Fibroblast of the aortic adventitia (primary cell): ENCODE results near the gene NCAN. TPM values are rescaled to one million over a fixed set of nuclear protein-coding genes. Genes with fewer than 3 reads are reported as not detected.
A peak's percentile ranks its signal among the peaks of the same experiment; 100 is the strongest.

Experiments used
- DNase-seq: peaks from one replicate; pipeline ENCODE4 v3.0.0-alpha.2; 2010; ENCODE audit warnings: low read depth
- H3K4me3 ChIP-seq: 2 replicates; pipeline ENCODE4 v1.5.1; 2011; ENCODE audit warnings: low read depth, mild to moderate bottlenecking, control low read depth, low read length, moderate library complexity
- total RNA-seq: library from RNA; depleted of rRNA; stranded (reverse); fragments of >200 nt; gene quantifications from 2 replicates; pipeline ENCODE4 v1.2.3, GENCODE V29; 2012; ENCODE audit warnings: low replicate concordance
- TF ChIP-seq, protein P1 (sequence below): IDR thresholded peaks from 2 replicates; pipeline ENCODE4 v1.5.1; 2011; ENCODE audit warnings: mild to moderate bottlenecking, low read length, control low read depth, inconsistent platforms; ENCODE audit not compliant: insufficient read depth

NCAN gene
- total RNA-seq, 1 donor, result not detected

DNA sequence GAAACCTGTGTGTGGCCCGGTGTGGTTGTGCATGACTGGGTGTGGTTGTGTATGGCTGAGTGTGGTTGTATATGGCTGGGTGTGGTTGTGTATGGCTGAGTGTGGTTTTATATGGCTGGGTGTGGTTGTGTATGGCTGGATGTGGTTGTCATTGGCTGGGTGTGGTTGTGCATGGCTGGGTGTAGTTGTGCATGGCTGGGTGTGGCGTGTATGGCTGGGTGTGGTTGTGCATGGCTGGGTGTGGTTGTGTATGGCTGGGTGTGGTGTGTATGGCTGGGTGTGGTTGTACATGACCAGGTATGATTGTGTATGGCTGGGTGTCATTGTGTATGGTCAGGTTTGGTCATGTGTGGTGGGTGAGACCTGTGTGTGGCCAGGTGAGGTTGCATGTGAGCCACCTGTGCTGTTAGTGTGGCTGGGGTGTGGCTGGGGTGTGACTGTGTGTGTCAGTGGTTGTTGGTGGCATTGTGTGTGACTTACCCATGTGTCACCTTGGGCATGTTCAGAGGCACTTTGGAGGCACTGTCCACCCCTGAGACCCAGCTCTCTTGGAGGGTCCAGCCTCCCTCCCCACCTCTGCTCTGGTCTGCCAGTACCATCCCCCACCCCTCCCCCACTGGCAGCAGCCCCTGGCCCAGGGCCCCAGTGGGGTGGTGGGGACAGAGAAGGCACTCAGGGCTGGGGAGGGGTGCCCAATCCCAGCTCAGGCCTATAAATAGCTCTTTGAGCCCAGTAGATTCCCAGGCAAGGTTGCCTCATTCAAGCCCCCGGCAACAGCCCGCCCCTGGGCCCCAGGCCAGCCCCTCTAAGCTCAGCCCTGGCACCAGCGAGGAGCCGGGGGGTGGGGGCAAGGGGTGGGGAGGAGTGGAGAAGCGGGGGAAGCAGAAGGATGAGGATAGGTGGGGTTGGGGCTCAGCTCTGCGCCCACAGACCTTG, 3.9 kb upstream of the NCAN start:
- H3K4me3 ChIP-seq, result no peak overlapping the region
- no peak for DNase-seq
- TF ChIP-seq, protein P1, sequence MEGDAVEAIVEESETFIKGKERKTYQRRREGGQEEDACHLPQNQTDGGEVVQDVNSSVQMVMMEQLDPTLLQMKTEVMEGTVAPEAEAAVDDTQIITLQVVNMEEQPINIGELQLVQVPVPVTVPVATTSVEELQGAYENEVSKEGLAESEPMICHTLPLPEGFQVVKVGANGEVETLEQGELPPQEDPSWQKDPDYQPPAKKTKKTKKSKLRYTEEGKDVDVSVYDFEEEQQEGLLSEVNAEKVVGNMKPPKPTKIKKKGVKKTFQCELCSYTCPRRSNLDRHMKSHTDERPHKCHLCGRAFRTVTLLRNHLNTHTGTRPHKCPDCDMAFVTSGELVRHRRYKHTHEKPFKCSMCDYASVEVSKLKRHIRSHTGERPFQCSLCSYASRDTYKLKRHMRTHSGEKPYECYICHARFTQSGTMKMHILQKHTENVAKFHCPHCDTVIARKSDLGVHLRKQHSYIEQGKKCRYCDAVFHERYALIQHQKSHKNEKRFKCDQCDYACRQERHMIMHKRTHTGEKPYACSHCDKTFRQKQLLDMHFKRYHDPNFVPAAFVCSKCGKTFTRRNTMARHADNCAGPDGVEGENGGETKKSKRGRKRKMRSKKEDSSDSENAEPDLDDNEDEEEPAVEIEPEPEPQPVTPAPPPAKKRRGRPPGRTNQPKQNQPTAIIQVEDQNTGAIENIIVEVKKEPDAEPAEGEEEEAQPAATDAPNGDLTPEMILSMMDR, result no peak

DNA sequence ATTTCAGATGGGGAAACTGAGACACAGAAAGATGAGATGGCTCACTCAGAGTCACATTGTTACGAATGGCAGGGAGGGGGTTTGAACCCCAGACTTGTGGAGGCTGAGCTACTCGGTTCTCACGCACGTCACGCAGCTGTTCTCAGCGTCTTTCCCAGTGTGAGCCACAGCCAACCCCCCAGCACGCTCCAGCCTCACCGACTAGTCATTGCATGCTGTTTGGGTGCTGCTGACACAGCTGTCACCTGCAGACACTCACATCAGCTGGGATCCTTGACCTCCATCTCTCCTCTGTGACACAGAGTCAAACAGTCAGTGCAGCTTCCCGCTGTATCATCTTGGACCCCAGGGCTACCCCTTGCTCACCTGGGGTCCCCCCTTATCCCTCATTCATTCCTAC, 2.4 kb upstream of the NCAN start:
- no peak overlapping the region for H3K4me3 ChIP-seq
- TF ChIP-seq, protein P1, result no peak
- DNase-seq, result no peak

DNA sequence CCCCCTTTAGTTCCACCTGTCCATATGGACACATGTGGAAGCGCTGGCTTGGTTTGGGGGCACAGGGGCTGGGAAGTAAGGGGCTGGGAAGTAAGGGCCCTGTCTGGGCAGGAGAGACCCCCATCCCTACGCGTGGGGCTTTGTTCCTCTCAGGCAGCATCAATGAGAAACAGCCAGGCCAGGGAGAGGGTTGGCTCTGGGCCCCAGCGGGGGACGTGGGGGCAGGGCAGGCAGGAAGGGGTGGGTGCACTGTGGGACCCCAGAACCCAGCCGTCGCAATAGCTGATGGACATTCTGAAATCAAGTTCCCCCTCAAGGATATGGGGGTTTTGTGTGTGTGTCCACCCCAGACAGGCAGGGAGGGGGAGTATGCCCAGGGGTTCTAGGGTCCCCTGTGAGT, 1.2 kb downstream of the NCAN start:
- TF ChIP-seq, protein P1, result no peak
- no peak overlapping the region for H3K4me3 ChIP-seq
- no peak for DNase-seq

DNA sequence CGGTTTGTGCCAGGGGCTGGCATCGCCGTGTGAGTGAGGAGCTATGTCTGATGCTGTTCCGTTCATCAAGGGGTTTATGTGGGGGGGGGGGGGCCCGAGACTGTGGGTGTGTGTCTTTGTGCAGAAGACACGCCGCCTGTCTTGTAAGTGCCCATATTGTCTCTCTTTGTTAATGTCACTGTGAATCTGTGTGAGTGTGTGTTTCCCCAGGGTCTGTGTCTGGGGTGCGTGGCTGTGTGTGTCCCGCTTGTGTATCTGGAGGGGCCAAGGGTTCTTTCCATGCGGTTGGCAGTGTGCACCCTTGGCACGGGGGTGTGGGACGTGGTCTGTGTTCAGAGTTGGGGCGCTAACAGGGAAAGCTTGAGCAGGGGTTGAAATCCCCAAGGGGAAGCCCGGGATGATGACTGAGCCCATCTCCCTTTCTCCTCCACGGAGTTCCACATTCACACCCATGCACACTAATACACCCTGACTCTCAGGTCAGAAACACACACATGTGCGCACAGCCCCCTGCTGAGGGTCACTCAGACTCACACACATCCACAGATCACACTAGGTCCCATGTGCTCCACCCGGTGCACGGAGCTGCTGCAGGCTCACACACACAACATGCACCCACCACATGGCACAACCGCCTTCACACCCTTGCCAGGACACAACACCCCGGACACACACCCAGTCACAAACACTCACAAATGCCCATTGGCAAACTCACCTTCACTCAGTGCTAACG, 1.8 kb downstream of the NCAN start:
- DNase-seq, result no peak
- TF ChIP-seq, protein P1, result no peak
- H3K4me3 ChIP-seq, result no peak overlapping the region

DNA sequence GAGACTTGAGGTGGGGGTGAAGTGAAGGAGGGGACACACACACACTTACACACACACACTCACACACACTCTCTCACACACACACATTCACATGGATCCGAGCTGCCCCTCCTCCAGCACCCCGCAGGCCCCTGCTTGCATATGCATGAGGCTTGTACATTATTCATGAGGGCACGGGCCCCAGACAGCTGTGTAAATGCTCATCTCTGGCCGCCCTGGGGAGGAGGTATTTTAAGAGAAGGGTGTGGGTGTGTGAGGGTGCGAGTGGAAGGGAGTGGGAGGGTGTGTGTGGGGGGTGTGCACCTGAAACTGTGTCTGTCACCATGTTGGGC, 2.4 kb downstream of the NCAN start:
- TF ChIP-seq, protein P1, result no peak
- DNase-seq, result no peak
- H3K4me3 ChIP-seq, result no peak overlapping the region

DNA sequence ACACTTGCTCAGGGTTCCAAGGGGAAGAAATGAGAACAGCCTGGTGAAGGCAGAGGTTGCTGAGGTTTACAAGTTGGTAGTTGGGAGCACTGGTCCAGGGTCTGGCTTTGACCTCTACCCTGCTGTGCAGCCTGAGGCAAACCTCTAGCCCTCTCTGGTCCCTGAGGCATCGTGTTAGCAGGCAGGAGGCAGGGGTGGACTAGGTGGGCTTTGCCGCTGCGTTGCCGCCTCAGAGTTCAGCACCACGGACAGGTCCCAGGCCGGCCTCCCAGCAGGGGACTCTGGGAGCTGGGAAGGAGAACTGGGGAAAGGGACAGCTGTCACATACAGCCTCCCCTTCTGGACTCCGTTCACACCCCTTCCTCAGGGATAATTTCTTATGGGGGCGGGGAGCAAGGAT, 3.1 kb downstream of the NCAN start:
- no peak overlapping the region for H3K4me3 ChIP-seq
- TF ChIP-seq, protein P1, result no peak
- peak; percentile 31 for DNase-seq
